Tibial nerve (tissue), 4 donors: ENCODE measurements around the gene CES2. TPM values are rescaled to one million over a fixed set of nuclear protein-coding genes. Genes with fewer than 3 reads are reported as not detected.

ENCODE experiments used
- DNase-seq, 2 donors: peaks; one replicate each; pipeline ENCODE4 v3.0.0-alpha.2; 2019; ENCODE audit warnings: low spot score in 2 of 2
- H3K27ac ChIP-seq, 4 donors: fragments of 200-600 bp; sonication (generic) in 3 of 4; one replicate each; pipeline ENCODE4 v1.5.1; 2017 to 2019; ENCODE audit warnings: mild to moderate bottlenecking in 1 of 4
- H3K27me3 ChIP-seq, 2 donors: fragments of 200-600 bp; sonication (generic) in 1 of 2; one replicate each; pipeline versions ENCODE4 v1.5.1 to v1.6.0; 2017 to 2019
- H3K36me3 ChIP-seq, 3 donors: fragments of 200-600 bp; sonication (generic); one replicate each; pipeline ENCODE4 v1.5.1; 2018 to 2019
- H3K4me1 ChIP-seq, 4 donors: fragments of 200-600 bp; sonication (generic) in 3 of 4; one replicate each; pipeline ENCODE4 v1.5.1; 2017 to 2019
- H3K4me3 ChIP-seq, 4 donors: fragments of 200-600 bp; sonication (generic) in 3 of 4; one replicate each; pipeline ENCODE4 v1.5.1; 2017 to 2019; ENCODE audit warnings: mild to moderate bottlenecking in 1 of 4, moderate library complexity in 1 of 4
- H3K9me3 ChIP-seq, 4 donors: fragments of 200-600 bp; sonication (generic) in 3 of 4; one replicate each; pipeline ENCODE4 v1.5.1; 2017 to 2019
- EP300 ChIP-seq, 2 donors: sonication (generic); formaldehyde crosslinking; IDR thresholded peaks; one replicate each; pipeline ENCODE4 v1.6.1; 2017; ENCODE audit warnings: antibody characterized with exemption in 2 of 2, mild to moderate bottlenecking in 1 of 2
- POLR2A ChIP-seq, 2 donors: fragments of 450-650 bp; IDR thresholded peaks; one replicate each; pipeline ENCODE4 v1.6.1; 2017; ENCODE audit warnings: antibody characterized with exemption in 2 of 2, mild to moderate bottlenecking in 2 of 2, moderate library complexity in 2 of 2
- WGBS, 2 donors: methylation state at CpG; one replicate each; pipeline ENCODE4 v1.1.5; 2018; 5-methylcytosine and 5-hydroxymethylcytosine counted together
- total RNA-seq, 4 donors: library from RNA; depleted of rRNA; stranded (reverse); fragments of >200 nt; gene quantifications; one replicate each; pipeline ENCODE4 v1.1.0, GENCODE V29; 2016
- TF ChIP-seq, protein P1 (sequence below), 5 experiments: fragments of 200-600 bp in 3 of 5; fragments of 450-650 bp in 2 of 5; sonication (generic) in 3 of 5; IDR thresholded peaks; one replicate each; pipeline ENCODE4 v1.5.1; 2016 to 2019; ENCODE audit warnings: antibody characterized with exemption in 5 of 5, mild to moderate bottlenecking in 3 of 5, moderate library complexity in 2 of 5

The CES2 gene
- total RNA-seq, 4 donors from 2014 or later: 29.2 to 45.0 (median 34.4) TPM

DNA sequence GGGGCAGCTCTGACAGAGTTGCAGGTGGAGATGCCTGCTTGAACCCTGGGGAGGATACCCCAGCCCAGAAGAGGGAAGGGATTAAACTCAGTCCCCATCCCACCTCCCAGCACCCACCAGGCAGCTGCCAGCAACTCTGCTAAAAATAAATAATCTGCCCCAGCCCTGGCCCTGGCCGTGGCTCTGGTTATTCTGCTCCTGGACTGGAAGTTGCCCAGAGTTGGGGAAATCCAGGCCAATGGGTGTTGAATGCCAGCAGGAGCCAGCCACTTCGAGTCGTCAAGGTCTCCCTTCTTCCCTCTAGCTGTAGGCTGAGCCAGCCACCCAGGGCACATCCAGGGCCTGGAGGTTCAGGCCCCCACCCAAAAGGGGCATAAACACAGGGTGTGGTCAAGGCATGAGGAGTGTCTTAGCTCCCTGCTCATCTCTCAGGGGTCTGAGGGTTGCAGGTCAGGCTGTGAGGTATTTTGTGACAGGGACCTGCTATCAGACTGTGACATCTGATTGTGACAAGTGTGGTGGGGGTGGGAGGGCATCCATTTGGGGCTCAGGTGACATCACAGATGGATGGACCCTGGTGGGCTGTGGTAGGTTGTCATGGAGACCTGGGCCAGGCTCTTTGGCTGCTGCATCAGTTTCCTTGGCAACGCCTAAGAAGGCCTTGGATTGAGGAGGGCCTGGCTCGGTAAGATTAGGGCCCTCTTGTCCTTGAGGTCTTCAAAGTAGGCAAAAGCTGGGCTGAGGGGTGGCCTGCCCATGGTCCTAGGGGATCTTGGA lies 9.0 kb upstream of the CES2 start:
- TF ChIP-seq, protein P1, sequence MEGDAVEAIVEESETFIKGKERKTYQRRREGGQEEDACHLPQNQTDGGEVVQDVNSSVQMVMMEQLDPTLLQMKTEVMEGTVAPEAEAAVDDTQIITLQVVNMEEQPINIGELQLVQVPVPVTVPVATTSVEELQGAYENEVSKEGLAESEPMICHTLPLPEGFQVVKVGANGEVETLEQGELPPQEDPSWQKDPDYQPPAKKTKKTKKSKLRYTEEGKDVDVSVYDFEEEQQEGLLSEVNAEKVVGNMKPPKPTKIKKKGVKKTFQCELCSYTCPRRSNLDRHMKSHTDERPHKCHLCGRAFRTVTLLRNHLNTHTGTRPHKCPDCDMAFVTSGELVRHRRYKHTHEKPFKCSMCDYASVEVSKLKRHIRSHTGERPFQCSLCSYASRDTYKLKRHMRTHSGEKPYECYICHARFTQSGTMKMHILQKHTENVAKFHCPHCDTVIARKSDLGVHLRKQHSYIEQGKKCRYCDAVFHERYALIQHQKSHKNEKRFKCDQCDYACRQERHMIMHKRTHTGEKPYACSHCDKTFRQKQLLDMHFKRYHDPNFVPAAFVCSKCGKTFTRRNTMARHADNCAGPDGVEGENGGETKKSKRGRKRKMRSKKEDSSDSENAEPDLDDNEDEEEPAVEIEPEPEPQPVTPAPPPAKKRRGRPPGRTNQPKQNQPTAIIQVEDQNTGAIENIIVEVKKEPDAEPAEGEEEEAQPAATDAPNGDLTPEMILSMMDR (IDR thresholded peaks at IDR 0.05): no peak
- no peak for TF ChIP-seq POLR2A (IDR thresholded peaks at IDR 0.05)
- TF ChIP-seq EP300 (IDR thresholded peaks at IDR 0.05): no peak
- Histone ChIP-seq H3K4me1 (peaks cover 0 to 46% (median 7%) of the 10 kb centered on the region in 4 donors), H3K9me3 (no peaks in the 10 kb centered on the region), H3K36me3 (peaks cover 0 to 25% (median 0%) of the 10 kb centered on the region in 3 donors), H3K4me3 (no peak overlapping the region), H3K27ac (peak overlapping the region in 3 of 4 donors; percentile 58 to 86 (median 79)), H3K27me3 (peaks cover 0 to 21% of the 10 kb centered on the region in 2 donors)
- WGBS, 2 donors: 53 to 76% methylated on average over 3 to 5 of the region's 5 CpGs
- no peak for DNase-seq

GRCh38 chr16:66926961-66927436 lies 8.3 kb upstream of the CES2 start:
- WGBS, 2 donors: 6 to 21% methylated on average over 2 of the region's 3 CpGs
- H3K27ac ChIP-seq: peak overlapping the region in 2 of 4 donors; percentile 79 to 86
- H3K36me3 ChIP-seq: peaks cover 0 to 28% (median 0%) of the 10 kb centered on the region in 3 donors
- H3K4me3 ChIP-seq: no peak overlapping the region
- H3K27me3 ChIP-seq: peaks cover 0 to 21% of the 10 kb centered on the region in 2 donors
- TF ChIP-seq, protein P1 (IDR thresholded peaks at IDR 0.05): no peak
- TF ChIP-seq POLR2A (IDR thresholded peaks at IDR 0.05): no peak
- TF ChIP-seq EP300 (IDR thresholded peaks at IDR 0.05): no peak
- no peak for DNase-seq
- peaks cover 0 to 42% (median 7%) of the 10 kb centered on the region in 4 donors for H3K4me1 ChIP-seq
- no peaks in the 10 kb centered on the region for H3K9me3 ChIP-seq

DNA sequence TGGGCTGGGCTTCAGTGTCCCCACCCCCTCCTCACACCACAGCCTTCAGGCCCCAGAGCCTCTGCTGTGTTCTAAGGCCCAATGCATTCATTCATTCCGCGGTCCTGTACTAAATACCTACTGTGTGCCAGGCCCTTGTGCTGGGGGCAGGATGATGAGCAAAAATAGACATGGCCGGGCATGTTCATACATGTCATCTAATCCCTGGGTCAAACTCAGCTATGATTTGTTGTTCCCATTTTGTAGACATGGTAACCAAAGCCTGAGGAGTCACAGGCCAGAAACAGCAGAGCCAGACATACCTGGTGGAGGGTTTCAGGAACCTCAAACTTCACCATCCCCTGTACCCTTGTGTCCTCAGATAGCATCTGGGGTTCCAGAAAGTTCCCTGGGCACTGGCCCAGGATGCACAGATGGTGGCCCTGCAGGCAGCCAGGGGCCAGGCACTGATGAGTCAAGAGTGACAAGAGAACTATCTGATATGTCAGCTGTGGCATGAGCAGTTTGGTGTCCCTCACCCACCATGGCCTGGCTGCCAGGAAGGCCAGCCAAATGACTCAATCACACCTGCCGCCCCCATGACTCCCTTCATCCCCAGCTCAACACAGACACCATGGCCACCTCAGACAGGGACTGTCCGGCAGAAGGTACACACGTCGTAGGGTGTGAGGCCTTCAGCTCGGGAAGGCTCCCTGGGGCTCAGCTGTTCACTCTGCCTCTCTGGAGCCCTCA lies 7.2 kb upstream of the CES2 start:
- no peaks in the 10 kb centered on the region for H3K9me3 ChIP-seq
- DNase-seq: no peak
- H3K4me3 ChIP-seq: no peak overlapping the region
- peaks cover 0 to 21% of the 10 kb centered on the region in 2 donors for H3K27me3 ChIP-seq
- H3K4me1 ChIP-seq: peaks cover under 1 to 49% (median 16%) of the 10 kb centered on the region in 4 donors
- no peak overlapping the region for H3K27ac ChIP-seq
- TF ChIP-seq, protein P1 (IDR thresholded peaks at IDR 0.05): no peak
- no peak for TF ChIP-seq POLR2A (IDR thresholded peaks at IDR 0.05)
- TF ChIP-seq EP300 (IDR thresholded peaks at IDR 0.05): no peak
- peaks cover 0 to 32% (median 0%) of the 10 kb centered on the region in 3 donors for H3K36me3 ChIP-seq
- WGBS, 2 donors: 92% methylated on average over 8 of the region's 8 CpGs

- H3K4me3 ChIP-seq: no peak overlapping the region
- peaks cover 0 to 28% (median 0%) of the 10 kb centered on the region in 3 donors for H3K36me3 ChIP-seq
- DNase-seq: no peak
- H3K27me3 ChIP-seq: peaks cover 0 to 14% of the 10 kb centered on the region in 2 donors
- no peak for TF ChIP-seq EP300 (IDR thresholded peaks at IDR 0.05)
- TF ChIP-seq, protein P1 (IDR thresholded peaks at IDR 0.05): peak in 3 of 5 experiments; percentile 7 to 22 (median 15)
- H3K27ac ChIP-seq: no peak overlapping the region
- H3K9me3 ChIP-seq: no peaks in the 10 kb centered on the region
- WGBS, 2 donors: 71 to 75% methylated on average over 10 of the region's 10 CpGs
- peaks cover 5 to 49% (median 22%) of the 10 kb centered on the region in 4 donors for H3K4me1 ChIP-seq
Measured at GRCh38 chr16:66928702-66929388, 6.5 kb upstream of the CES2 start.
